ENCODE data around the gene NOD1. TPM values are rescaled to one million over a fixed set of nuclear protein-coding genes. Genes with fewer than 3 reads are reported as not detected.

NOD1 gene
- total and polyA plus RNA-seq, 2 of the 13 experiments (the other 11 are each of a cell fraction or from before 2014, with no cell fraction given) = 1.7 to 2.9 TPM

- TF ChIP-seq ATAD3A (CRISPR knock-in tag; IDR thresholded peaks at IDR 0.05) = no peak
- TF ChIP-seq, protein P1, sequence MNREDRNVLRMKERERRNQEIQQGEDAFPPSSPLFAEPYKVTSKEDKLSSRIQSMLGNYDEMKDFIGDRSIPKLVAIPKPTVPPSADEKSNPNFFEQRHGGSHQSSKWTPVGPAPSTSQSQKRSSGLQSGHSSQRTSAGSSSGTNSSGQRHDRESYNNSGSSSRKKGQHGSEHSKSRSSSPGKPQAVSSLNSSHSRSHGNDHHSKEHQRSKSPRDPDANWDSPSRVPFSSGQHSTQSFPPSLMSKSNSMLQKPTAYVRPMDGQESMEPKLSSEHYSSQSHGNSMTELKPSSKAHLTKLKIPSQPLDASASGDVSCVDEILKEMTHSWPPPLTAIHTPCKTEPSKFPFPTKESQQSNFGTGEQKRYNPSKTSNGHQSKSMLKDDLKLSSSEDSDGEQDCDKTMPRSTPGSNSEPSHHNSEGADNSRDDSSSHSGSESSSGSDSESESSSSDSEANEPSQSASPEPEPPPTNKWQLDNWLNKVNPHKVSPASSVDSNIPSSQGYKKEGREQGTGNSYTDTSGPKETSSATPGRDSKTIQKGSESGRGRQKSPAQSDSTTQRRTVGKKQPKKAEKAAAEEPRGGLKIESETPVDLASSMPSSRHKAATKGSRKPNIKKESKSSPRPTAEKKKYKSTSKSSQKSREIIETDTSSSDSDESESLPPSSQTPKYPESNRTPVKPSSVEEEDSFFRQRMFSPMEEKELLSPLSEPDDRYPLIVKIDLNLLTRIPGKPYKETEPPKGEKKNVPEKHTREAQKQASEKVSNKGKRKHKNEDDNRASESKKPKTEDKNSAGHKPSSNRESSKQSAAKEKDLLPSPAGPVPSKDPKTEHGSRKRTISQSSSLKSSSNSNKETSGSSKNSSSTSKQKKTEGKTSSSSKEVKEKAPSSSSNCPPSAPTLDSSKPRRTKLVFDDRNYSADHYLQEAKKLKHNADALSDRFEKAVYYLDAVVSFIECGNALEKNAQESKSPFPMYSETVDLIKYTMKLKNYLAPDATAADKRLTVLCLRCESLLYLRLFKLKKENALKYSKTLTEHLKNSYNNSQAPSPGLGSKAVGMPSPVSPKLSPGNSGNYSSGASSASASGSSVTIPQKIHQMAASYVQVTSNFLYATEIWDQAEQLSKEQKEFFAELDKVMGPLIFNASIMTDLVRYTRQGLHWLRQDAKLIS (CRISPR knock-in tag; IDR thresholded peaks at IDR 0.05) = no peak
- TF ChIP-seq RFX1 (IDR thresholded peaks at IDR 0.05) = no peak
- TF ChIP-seq ZNF343 (CRISPR knock-in tag; IDR thresholded peaks at IDR 0.05) = no peak
- TF ChIP-seq, protein P2, sequence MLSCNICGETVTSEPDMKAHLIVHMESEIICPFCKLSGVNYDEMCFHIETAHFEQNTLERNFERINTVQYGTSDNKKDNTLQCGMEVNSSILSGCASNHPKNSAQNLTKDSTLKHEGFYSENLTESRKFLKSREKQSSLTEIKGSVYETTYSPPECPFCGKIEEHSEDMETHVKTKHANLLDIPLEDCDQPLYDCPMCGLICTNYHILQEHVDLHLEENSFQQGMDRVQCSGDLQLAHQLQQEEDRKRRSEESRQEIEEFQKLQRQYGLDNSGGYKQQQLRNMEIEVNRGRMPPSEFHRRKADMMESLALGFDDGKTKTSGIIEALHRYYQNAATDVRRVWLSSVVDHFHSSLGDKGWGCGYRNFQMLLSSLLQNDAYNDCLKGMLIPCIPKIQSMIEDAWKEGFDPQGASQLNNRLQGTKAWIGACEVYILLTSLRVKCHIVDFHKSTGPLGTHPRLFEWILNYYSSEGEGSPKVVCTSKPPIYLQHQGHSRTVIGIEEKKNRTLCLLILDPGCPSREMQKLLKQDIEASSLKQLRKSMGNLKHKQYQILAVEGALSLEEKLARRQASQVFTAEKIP (CRISPR knock-in tag; IDR thresholded peaks at IDR 0.05; ENCODE audit: borderline replicate concordance) = no peak
- TF ChIP-seq ZNF160 (CRISPR knock-in tag; IDR thresholded peaks at IDR 0.05) = no peak
- no peak for TF ChIP-seq RARA (CRISPR knock-in tag; IDR thresholded peaks at IDR 0.05)
- TF ChIP-seq, protein P3, sequence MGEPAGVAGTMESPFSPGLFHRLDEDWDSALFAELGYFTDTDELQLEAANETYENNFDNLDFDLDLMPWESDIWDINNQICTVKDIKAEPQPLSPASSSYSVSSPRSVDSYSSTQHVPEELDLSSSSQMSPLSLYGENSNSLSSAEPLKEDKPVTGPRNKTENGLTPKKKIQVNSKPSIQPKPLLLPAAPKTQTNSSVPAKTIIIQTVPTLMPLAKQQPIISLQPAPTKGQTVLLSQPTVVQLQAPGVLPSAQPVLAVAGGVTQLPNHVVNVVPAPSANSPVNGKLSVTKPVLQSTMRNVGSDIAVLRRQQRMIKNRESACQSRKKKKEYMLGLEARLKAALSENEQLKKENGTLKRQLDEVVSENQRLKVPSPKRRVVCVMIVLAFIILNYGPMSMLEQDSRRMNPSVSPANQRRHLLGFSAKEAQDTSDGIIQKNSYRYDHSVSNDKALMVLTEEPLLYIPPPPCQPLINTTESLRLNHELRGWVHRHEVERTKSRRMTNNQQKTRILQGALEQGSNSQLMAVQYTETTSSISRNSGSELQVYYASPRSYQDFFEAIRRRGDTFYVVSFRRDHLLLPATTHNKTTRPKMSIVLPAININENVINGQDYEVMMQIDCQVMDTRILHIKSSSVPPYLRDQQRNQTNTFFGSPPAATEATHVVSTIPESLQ (CRISPR knock-in tag; conservative IDR thresholded peaks at IDR 0.05) = no peak
- no peak for TF ChIP-seq POLR2A (IDR thresholded peaks at IDR 0.05; ENCODE audit: insufficient read depth in 1 of 2, low read depth in 2 of 2, low read length in 2 of 2)
- no peak for TF ChIP-seq ARID3A (IDR thresholded peaks at IDR 0.05; ENCODE audit: low read depth, low read length)
- TF ChIP-seq CAMTA2 (CRISPR knock-in tag; IDR thresholded peaks at IDR 0.05; ENCODE audit: borderline replicate concordance) = no peak
- TF ChIP-seq YEATS4 (CRISPR knock-in tag; IDR thresholded peaks at IDR 0.05; ENCODE audit: borderline replicate concordance) = no peak
- no peak for TF ChIP-seq LCORL (IDR thresholded peaks at IDR 0.05)
- TF ChIP-seq LCORL (CRISPR knock-in tag; IDR thresholded peaks at IDR 0.05) = no peak
- no peak for TF ChIP-seq ZNF607 (CRISPR knock-in tag; IDR thresholded peaks at IDR 0.05; ENCODE audit: borderline replicate concordance)
- no peak for TF ChIP-seq ZNF549 (CRISPR knock-in tag; IDR thresholded peaks at IDR 0.05)
- ChIA-PET POLR2A (no interaction called here), CTCF (ENCODE audit: low intra/inter-chr PET ratio, low total read pairs) (no interaction called here)
- FAIRE-seq (no peak), ATAC-seq (no peak), DNase-seq (ENCODE audit: low spot score) (no peak)
- H3K9ac ChIP-seq (ENCODE audit: insufficient read depth, low read depth, low read length) = no peak overlapping the region
- no TSS peak for BruUV-seq (replicated peaks)
- in situ Hi-C loops (cut with HindIII; ENCODE audit: extremely low pct_ligation_motif_present, low pct_unique_long_range_greater_than_20kb) (no loop called here), intact Hi-C loops (cut with micrococcal nuclease; ENCODE audit: unreplicated experiment) (no loop called here)
- no peaks in the 10 kb centered on the region for H3K79me2 ChIP-seq (ENCODE audit: insufficient read depth, low read length)
- H3K36me3 ChIP-seq (replicated peaks in 1 of 2; ENCODE audit: control insufficient read depth in 1 of 2, insufficient read depth in 2 of 2, low read length in 2 of 2) = no peaks in the 10 kb centered on the region
- no peak overlapping the region for H3K4me3 ChIP-seq (replicated peaks in 1 of 3; ENCODE audit: insufficient read depth in 1 of 3, low read depth in 2 of 3, low read length in 3 of 3)
- H4K20me1 ChIP-seq (ENCODE audit: insufficient read depth, low read length) = no peaks in the 10 kb centered on the region
- no peak overlapping the region for H2AFZ ChIP-seq (ENCODE audit: low read length)
- H3K4me2 ChIP-seq (ENCODE audit: low read depth, low read length) = no peak overlapping the region
- H3K27me3 ChIP-seq (ENCODE audit: control insufficient read depth in 1 of 2, insufficient read depth in 2 of 2, low read length in 2 of 2) = no peaks in the 10 kb centered on the region
- H3K27ac ChIP-seq (ENCODE audit: extremely low read length, insufficient read depth, low read length) = no peak overlapping the region
- WGBS (ENCODE audit: low lambda C conversion rate) = 92% methylated on average over 7 of the region's 7 CpGs
- no peaks in the 10 kb centered on the region for H3K9me3 ChIP-seq (ENCODE audit: low read length)
- no peaks in the 10 kb centered on the region for H3K4me1 ChIP-seq (ENCODE audit: insufficient read depth, low read length)
Measured at GRCh38 chr7:30428246-30429155, 50.1 kb downstream of the NOD1 start.

Data from HepG2 (cell line).